ENCODE data around the gene FHL1. TPM values are rescaled to one million over a fixed set of nuclear protein-coding genes. Genes with fewer than 3 reads are reported as not detected.

Gene FHL1
- total RNA-seq, 1 donor from 2014 or later = 6.4 TPM

- ATAC-seq (ENCODE audit: low read depth) (no peak), DNase-seq (no peak)
- POLR2A ChIA-PET = no interaction called here
- peaks cover 32% of the 10 kb centered on the region for H3K4me1 Mint-ChIP-seq
- intact Hi-C loops (cut with micrococcal nuclease) = no loop called here
- CTCF ChIA-PET = no interaction called here
- no peak overlapping the region for H3K4me3 Mint-ChIP-seq
- TF ChIP-seq CTCF (IDR thresholded peaks at IDR 0.05) = no peak
- no peaks in the 10 kb centered on the region for H3K36me3 Mint-ChIP-seq (ENCODE audit: low read depth)
- no peak overlapping the region for H3K27ac Mint-ChIP-seq
- H3K27me3 Mint-ChIP-seq = no peaks in the 10 kb centered on the region
- no peaks in the 10 kb centered on the region for H3K9me3 Mint-ChIP-seq
Measured at GRCh38 chrX:136195247-136195646, 47.9 kb downstream of the FHL1 start.

GRCh38 chrX:136196691-136197155, 49.4 kb downstream of the FHL1 start:
- ATAC-seq (ENCODE audit: low read depth) = no peak
- intact Hi-C loops (cut with micrococcal nuclease) = no loop called here
- Mint-ChIP-seq H3K4me1 (peaks cover 32% of the 10 kb centered on the region), H3K4me3 (no peak overlapping the region), H3K27ac (no peak overlapping the region), H3K9me3 (no peaks in the 10 kb centered on the region), H3K36me3 (ENCODE audit: low read depth) (no peaks in the 10 kb centered on the region), H3K27me3 (no peaks in the 10 kb centered on the region)
- TF ChIP-seq CTCF (IDR thresholded peaks at IDR 0.05) = no peak
- POLR2A ChIA-PET = no interaction called here
- CTCF ChIA-PET = interaction anchor here (3.4 kb wide), 1 partner anchor 168 kb away, joined by 9 read pairs; no protein-coding TSS in a partner anchor
- no peak for DNase-seq

- Mint-ChIP-seq H3K4me1 (peaks cover 21% of the 10 kb centered on the region), H3K9me3 (no peaks in the 10 kb centered on the region), H3K36me3 (ENCODE audit: low read depth) (no peaks in the 10 kb centered on the region), H3K27me3 (no peaks in the 10 kb centered on the region), H3K4me3 (no peak overlapping the region), H3K27ac (no peak overlapping the region)
- CTCF ChIA-PET = interaction anchor here (3.4 kb wide), 1 partner anchor 170 kb away, joined by 9 read pairs; no protein-coding TSS in a partner anchor
- ATAC-seq (ENCODE audit: low read depth) (no peak), DNase-seq (no peak)
- intact Hi-C loops (cut with micrococcal nuclease) = no loop called here
- TF ChIP-seq CTCF (IDR thresholded peaks at IDR 0.05) = no peak
- POLR2A ChIA-PET = interaction anchor here (0.6 kb wide), 1 partner anchor 202 kb away, joined by 3 read pairs; no protein-coding TSS in a partner anchor
Measured at GRCh38 chrX:136198010-136198409, 50.7 kb downstream of the FHL1 start.

GRCh38 chrX:136198678-136199243, 51.4 kb downstream of the FHL1 start:
- CTCF ChIA-PET = interaction anchor here (3.4 kb wide), 1 partner anchor 170 kb away, joined by 9 read pairs; no protein-coding TSS in a partner anchor
- ATAC-seq (ENCODE audit: low read depth) = no peak
- TF ChIP-seq CTCF (IDR thresholded peaks at IDR 0.05) = no peak
- Mint-ChIP-seq H3K9me3 (no peaks in the 10 kb centered on the region), H3K4me1 (peaks cover 14% of the 10 kb centered on the region), H3K27ac (no peak overlapping the region), H3K4me3 (no peak overlapping the region), H3K36me3 (ENCODE audit: low read depth) (no peaks in the 10 kb centered on the region), H3K27me3 (no peaks in the 10 kb centered on the region)
- no peak for DNase-seq
- intact Hi-C loops (cut with micrococcal nuclease) = no loop called here
- POLR2A ChIA-PET = no interaction called here

GRCh38 chrX:136199365-136199764, 52.0 kb downstream of the FHL1 start:
- CTCF ChIA-PET = interaction anchor here (0.8 to 3.4 kb wide), 2 partner anchors 171 kb away, joined by 3 to 9 read pairs; no protein-coding TSS in a partner anchor
- Mint-ChIP-seq H3K4me3 (no peak overlapping the region), H3K27ac (no peak overlapping the region), H3K9me3 (no peaks in the 10 kb centered on the region), H3K36me3 (ENCODE audit: low read depth) (no peaks in the 10 kb centered on the region), H3K27me3 (no peaks in the 10 kb centered on the region), H3K4me1 (peaks cover 9% of the 10 kb centered on the region)
- no peak for ATAC-seq (ENCODE audit: low read depth)
- no peak for DNase-seq
- no peak for TF ChIP-seq CTCF (IDR thresholded peaks at IDR 0.05)
- POLR2A ChIA-PET = no interaction called here
- intact Hi-C loops (cut with micrococcal nuclease) = no loop called here

Measured in activated B cell treated with CpG ODN at 0.5 μM for 24 hours (primary cell).